Activated CD4-positive, alpha-beta T cell treated with anti-CD3 and anti-CD28 coated beads, Interleukin-2, amount 50 U/mL, for 1 hour (primary cell): ENCODE measurements around the gene ZNF439.
"Not testable (repeated sequence)": the region's sequence is repeated elsewhere in the genome, so short reads cannot be mapped to it uniquely, and the experiment has no call there.

Experiments used
- DNase-seq: peaks from one replicate; pipeline ENCODE4 v3.0.0-alpha.2; 2020

The ZNF439 gene

DNA sequence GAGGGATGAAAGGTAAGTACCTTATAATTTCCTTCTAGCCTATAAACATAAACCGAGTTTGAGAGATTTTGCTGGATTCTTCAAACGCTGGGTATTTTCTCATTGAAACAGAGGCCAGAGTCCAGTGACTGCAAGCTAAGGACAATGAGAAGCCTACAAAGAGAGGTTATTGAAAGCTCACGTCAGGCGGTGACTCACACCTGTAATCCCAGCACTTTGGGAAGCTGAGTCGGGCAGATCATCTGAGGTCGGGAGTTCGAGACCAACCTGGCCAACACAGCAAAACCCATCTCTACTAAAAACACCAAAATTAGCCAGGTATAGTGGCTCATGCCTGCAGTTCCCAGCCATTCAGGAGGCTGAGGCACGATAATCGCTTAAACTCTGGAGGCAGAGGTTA lies 24.1 kb downstream of the ZNF439 start:
- DNase-seq: no peak

DNA sequence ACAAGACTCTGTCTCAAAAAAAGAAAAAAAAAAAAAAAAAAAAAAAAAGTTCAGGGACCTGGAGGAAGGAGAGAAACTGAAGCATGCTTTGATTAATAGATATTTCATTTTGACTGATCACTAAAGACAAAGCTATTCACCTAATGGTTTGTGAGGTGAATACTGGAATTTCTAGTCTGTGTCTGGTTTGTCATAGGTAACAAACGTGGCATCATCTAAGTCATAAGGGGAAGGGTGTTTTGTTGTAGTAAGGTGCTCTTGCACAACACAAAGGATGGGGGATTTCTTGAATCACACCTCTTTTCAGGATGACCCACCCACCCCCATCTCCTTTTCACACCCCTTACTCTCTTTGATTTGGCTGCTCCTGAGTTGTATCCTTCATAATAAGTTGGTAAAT lies 25.2 kb downstream of the ZNF439 start:
- DNase-seq: no peak

DNA sequence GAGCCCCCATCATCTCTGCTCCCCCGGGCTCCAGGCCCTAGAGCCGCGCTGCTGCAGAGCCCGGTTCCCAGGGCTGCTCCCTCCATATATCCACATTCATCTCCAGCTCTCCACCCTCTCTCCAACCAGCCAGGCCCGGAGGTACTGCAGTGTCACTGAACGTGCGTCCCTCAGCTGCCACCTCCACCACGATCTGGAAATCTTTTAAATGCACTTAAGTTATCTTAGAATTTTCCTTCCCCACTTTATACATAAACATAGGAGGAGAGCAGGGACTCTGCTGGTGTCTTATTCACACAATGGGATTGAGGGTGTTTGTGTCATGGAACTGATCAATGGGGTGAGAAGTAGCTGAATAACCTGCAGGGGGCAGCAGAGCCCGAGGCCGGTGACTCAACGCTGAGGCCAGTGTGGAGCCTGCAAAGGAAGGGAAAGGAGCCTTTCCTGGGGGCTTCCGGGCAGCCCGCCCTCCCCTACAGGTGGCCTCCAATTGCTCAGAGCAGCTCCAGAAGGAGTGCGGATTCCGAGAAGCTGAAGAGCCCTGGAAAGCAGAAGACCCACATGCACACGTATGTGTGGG lies 31.3 kb downstream of the ZNF439 start:
- DNase-seq: peak; percentile 31

DNA sequence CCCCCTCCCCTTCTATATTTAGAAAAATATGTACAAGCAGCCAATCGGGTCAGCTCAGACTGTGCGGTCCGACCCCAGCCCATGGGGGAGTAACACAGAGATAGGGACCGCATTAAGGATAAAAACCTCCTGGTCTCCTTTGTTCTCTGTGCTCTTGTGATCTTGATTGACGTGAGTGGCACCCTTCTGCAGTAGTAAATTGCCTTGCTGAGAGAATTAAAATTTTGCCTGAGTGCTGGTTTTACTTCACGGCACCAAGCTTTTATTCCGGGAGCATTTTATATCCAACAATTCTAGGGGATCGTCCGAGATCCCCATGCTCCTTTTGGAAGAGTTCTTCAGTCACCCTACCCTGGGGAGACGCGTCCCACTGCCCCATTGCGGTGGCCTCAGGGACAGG lies 32.1 kb downstream of the ZNF439 start:
- no peak for DNase-seq

DNA sequence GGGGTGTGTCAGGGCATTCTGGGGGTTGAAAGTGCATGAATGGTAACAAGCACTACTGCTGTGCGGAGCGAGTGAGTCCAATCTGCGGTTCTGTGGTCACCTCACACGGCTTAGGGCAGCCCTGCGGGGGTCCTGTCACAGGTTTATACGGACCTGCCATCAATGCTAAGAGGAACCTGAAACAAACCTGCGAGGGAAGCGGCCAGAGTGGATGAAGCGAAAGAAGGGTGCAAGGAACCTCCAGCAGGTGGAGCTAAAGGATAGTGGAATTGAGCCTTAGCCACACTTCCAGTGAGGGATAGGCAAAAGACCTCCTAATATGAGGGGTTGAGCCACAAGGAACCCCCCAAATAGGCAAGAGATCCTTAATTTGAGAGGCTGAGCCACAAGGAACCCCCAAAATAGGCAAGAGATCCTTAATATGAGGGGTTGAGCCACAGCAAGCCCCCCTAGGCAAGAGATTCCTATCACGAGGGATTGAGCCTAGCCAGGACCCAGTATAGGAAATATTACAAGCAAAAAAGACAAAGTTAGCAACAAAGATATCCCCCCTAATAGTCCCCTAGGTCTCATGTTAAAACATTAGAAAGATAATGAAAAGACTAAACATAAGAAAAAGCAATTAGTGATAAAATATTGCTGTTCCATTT lies 32.8 kb downstream of the ZNF439 start:
- DNase-seq: peak; percentile 56

DNA sequence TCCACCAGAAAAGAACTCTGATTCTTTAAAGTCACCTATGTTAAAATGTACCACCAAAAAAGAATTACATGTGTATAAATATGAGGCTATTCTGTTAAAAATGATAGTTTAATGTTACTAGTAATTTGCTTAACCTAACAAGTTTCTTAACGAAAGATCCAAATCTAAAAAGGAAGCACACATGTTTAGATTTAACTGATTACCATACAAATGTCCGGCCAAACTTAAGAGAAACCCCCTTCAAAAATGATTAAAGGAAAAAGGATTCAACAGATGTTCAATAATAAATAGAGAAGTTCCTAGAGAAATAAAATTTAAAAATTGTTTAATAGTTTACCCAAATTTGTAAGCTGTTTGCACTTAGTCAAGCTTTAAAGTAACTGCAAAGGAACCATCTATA lies 34.1 kb downstream of the ZNF439 start:
- no peak for DNase-seq

DNA sequence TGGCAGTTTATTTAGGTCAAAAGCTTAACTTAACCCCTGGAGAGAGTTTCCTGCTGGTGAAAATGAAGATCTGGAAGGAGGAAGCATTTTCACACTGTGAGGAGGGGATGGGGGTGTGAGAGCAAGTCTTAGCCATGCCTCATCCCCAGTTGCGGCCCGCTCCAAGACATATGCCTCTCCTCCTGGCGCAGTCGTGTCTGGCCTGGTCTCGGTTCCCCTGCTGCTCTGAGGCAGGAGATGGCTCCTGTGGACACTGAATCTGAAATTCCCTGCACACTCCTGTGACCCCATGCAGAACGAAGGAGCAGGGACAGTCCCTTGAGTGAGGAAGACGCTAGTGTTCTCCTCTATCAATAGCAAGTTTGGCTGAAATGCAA lies 38.7 kb downstream of the ZNF439 start:
- no peak for DNase-seq

DNA sequence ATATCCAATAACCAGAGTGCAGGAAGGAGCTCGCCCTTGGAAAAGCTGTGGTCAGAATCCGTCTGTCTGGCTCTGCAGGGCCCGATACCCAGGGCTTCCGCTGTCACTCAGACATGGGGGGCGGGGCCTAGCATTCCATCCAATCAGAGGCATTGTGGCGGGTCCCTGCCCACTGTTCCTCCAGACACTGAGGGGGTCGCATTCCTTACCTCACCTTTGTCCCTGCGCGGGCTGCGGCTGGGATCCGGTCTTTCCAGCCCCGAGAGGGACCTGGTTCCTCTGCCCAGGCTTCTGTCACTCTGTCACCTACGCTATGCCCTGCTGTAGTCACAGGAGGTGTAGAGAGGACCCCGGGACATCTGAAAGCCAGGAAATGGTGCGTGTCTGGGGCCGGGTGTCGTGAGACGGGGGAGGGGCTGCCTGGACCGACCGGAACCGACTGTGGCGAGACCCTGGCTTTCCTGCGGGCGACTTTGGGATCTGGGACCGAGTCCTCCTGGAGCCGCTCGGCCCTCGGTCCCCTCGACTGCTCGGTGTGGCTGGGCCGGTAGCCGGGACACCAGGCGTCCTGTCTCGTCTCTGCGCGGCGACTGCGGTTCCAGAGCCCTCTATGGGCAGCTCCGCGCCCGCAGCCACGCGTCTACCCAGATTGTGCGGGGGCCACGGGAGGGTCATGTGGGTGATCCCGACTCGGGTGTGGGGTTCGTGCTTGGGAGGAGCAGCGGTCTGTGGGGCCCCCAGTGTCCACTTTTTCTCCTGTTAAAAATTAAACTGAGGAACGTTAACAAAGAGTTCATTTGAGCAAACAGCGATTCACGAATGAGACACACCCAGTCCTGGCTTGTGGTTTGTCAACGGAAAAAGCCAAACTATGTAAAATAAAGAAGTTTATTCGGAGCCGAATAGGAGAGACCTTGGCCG lies 39.3 kb downstream of the ZNF439 start, which contains the start of gene ZNF69:
ZNF69 (plus strand) TSS at position 172 of the 921 bp plus-strand sequence; CDS start at position 314, 142 bp downstream.
- DNase-seq: peak; percentile 49

DNA sequence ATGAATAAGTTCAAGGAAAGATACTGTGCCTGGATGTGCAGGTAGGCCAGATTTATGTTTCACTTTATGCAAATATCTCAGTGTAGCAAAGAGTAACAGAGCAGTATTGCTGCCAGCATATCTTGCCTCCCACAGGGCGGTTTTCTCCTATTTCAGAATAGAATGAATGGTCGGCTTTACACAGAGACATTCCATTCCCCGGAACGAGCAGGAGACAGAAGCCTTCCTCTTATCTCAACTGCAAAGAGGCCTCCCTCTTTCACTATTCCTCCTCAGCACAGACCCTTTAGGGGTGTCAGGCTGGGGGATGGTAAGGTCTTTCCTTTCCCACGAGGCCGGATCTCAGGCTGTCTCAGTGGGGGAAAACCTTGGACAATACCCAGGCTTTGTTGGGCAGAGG lies 41.4 kb downstream of the ZNF439 start:
- not testable (repeated sequence) for DNase-seq

DNA sequence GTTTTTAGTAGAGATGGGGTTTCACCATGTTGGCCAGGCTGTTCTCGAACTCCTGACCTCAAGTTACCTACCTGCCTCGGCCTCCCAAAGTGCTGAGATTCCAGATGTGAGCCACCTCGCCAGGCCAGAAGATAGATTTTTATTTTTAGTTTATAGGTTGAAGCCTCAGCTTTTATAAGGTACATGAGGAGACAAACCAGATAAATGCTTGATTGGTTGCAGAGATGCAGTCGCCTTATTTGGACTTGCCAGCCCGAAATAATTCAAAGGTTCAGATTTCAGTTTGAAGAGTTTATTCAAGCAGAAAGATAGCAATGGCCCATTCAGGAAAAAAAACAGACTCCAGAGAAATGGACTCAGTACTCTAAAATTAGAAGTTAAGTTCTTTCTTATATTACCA lies 42.1 kb downstream of the ZNF439 start:
- no peak for DNase-seq

DNA sequence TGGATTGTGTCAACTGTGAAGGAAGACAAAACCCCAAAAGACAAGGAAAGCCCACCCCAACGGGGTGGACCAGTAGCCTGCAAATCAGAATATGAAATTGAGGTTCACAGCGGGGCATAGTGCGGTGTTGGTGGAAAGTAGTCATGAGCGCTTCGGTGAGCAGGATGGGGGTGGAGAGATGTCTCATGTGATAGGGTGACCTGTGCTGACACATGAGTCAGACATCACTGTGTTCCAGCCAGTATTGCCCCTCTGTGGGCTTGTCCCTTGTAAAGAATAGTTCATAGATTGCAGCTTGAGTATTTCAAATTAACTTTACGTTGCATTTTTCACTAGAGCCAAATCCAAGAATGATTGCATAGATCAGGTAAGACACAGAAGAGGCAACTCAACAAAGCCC lies 46.3 kb downstream of the ZNF439 start:
- DNase-seq: no peak

DNA sequence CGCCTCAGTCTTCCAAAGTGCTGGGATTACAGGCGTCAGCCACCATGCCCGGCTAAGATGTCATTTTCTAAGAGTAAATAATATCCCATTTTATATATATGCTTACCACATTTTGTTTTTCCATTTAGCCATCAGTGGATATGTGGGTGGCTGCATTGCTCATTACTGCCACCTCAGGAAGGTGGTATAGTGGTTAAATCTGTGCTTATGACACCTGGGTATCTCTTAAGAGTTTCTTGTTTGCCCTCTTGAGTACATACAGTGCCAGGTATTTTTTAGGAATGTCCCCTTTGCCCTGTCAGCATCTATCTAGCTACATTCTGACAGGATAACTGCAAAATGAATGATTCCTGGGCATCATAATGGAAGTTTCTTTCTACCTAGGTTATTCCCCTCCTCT lies 53.7 kb downstream of the ZNF439 start:
- no peak for DNase-seq

DNA sequence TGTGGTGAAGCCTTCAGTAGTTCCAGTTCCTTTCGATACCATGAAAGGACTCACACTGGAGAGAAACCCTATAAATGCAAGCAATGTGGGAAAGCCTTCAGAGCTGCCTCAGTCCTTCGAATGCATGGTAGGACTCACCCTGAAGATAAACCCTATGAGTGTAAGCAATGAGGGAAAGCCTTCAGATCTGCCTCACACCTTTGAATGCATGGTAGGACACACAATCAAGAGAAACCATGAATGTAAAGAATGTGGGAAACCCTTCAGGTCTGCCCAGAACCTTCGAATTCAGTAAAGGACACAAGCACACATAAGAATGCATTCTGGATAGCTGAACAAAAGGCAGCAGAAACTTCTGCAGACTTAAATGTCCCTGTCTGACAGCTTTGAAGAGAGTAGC lies 57.4 kb downstream of the ZNF439 start:
- no peak for DNase-seq

DNA sequence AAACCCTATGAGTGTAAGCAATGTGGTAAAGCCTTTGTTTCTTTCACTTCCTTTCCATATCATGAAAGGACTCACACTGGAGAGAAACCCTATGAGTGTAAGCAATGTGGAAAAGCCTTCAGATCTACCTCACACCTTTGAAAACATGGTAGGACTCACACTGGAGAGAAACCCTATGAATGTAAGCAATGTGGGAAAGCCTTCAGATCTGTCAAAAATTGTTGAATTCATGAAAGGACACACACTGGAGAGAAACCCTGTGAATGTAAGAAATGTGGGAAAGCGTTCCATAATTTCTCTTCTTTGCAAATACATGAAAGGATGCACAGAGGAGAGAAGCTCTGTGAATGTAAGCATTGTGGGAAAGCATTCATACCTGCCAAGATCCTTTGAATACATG lies 63.4 kb downstream of the ZNF439 start:
- not testable (repeated sequence) for DNase-seq

DNA sequence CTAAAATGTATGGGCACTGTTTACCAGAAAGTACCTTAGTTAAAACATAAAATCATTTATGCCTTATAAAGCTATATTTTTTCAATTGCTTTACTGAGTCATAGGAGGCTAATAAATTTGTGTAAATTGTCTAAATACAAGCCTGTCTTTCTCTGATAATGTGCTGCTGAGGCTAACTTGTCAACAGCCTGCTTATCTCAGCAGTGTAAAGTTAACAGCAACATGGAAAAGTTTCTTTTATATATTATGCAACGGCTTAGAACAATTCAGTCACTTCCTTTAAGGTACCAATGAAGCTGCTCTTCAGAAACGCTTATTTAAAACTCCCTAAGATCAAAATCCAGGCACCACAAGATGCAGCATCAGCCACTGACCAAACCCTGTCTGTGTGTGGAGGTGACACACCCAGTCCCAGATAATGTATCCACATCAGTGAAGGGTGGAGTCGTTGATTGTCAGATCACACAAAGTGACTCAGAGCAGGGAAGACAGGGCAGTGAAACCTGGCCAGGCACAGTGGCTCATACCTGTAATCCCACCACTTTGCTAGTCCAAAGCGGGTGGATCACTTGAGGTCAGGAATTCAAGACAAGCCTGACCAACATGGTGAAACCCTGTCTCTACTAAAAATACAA lies 66.0 kb downstream of the ZNF439 start:
- DNase-seq: not testable (repeated sequence)
